H1 (cell line): Measurements from ENCODE around the gene PRPF18. TPM values are rescaled to one million over a fixed set of nuclear protein-coding genes. Genes with fewer than 3 reads are reported as not detected.

Experiments
- CTCF ChIA-PET: fragments of 300-600 bp; sonication (Branson Sonifier 250); formaldehyde crosslinking; loops from one replicate; lab custom pipeline; 2021; ENCODE audit not compliant: partially characterized antibody; lab: Charles Lee
- POLR2A ChIA-PET: fragments of 300-600 bp; sonication (Branson Sonifier 250); formaldehyde crosslinking; loops from one replicate; lab custom pipeline; 2021; ENCODE audit warnings: inconsistent platforms; ENCODE audit not compliant: partially characterized antibody; lab: Charles Lee
- DNase-seq, 2 experiments: peaks; one replicate each; pipeline versions ENCODE4 v3.0.0 to v3.0.0-alpha.2; 2010 to 2022; ENCODE audit warnings: low spot score in 2 of 2, low read depth in 1 of 2, mixed read lengths in 1 of 2
- FAIRE-seq: peaks from 2 replicates; lab custom pipeline; 2011; peaks lifted over from hg19 to GRCh38; lab: Jason Lieb, UNC
- H2AFZ ChIP-seq: 2 replicates; pipeline ENCODE4 v1.8.1; 2012; ENCODE audit warnings: low read length, inconsistent platforms
- H2AK5ac ChIP-seq: 2 replicates; pipeline ENCODE4 v1.6.1; 2013; ENCODE audit warnings: low read depth, low read length
- H2BK120ac ChIP-seq: replicated peaks from 2 replicates; pipeline ENCODE3; 2013; ENCODE audit warnings: low read depth, low read length, inconsistent platforms
- H2BK12ac ChIP-seq: 2 replicates; pipeline ENCODE4 v1.6.1; 2013; ENCODE audit warnings: low read depth, low read length
- H2BK15ac ChIP-seq: 2 replicates; pipeline ENCODE4 v1.6.1; 2013; ENCODE audit warnings: low read length
- H2BK20ac ChIP-seq: 2 replicates; pipeline ENCODE4 v1.6.1; 2013; ENCODE audit warnings: low read length
- H2BK5ac ChIP-seq: 2 replicates; pipeline ENCODE4 v1.6.1; 2013; ENCODE audit warnings: low read depth, low read length
- H3K14ac ChIP-seq: 2 replicates; pipeline ENCODE4 v1.6.1; 2013; ENCODE audit warnings: inconsistent platforms; ENCODE audit not compliant: insufficient read length
- H3K18ac ChIP-seq: 2 replicates; pipeline ENCODE4 v1.6.1; 2013; ENCODE audit warnings: low read length; ENCODE audit errors: extremely low read depth
- H3K23ac ChIP-seq: 2 replicates; pipeline ENCODE4 v1.6.1; 2013; ENCODE audit warnings: inconsistent platforms; ENCODE audit not compliant: insufficient read length
- H3K23me2 ChIP-seq: 2 replicates; pipeline ENCODE4 v1.6.1; 2013; ENCODE audit warnings: low read depth, low read length
- H3K27ac ChIP-seq: 2 replicates; pipeline ENCODE4 v1.6.1; 2011; ENCODE audit warnings: low read depth, low read length, inconsistent platforms
- H3K27me3 ChIP-seq, 4 experiments: replicated peaks in 1 of 4; 1 replicate in 1 of 4; 2 replicates in 3 of 4; pipeline versions ENCODE4 v1.6.1 to v1.8.1; 2011 to 2013; ENCODE audit warnings: low read length in 3 of 4, mild to moderate bottlenecking in 3 of 4, inconsistent platforms in 2 of 4, mixed read lengths in 2 of 4, moderate library complexity in 1 of 4; ENCODE audit not compliant: control insufficient read depth in 3 of 4, insufficient read depth in 3 of 4; ENCODE audit errors: extremely low read depth in 1 of 4
- H3K36me3 ChIP-seq, 4 experiments: 2 replicates each; pipeline versions ENCODE4 v1.6.1 to v1.8.1; 2011 to 2013; ENCODE audit warnings: mild to moderate bottlenecking in 4 of 4, low read length in 3 of 4, moderate library complexity in 2 of 4, control low read depth in 1 of 4, inconsistent platforms in 1 of 4; ENCODE audit not compliant: insufficient read depth in 4 of 4, control insufficient read depth in 2 of 4
- H3K4ac ChIP-seq: replicated peaks from 2 replicates; pipeline ENCODE3; 2013; ENCODE audit warnings: low read length, low read depth, mixed read lengths, inconsistent platforms; ENCODE audit not compliant: insufficient read length
- H3K4me1 ChIP-seq, 4 experiments: replicated peaks in 1 of 4; 1 replicate in 1 of 4; 2 replicates in 3 of 4; pipeline versions ENCODE4 v1.6.1 to v1.8.1; 2011 to 2013; ENCODE audit warnings: low read length in 3 of 4, inconsistent platforms in 2 of 4, mixed read lengths in 1 of 4; ENCODE audit not compliant: insufficient read depth in 4 of 4, control insufficient read depth in 3 of 4
- H3K4me2 ChIP-seq, 2 experiments: 2 replicates each; pipeline versions ENCODE4 v1.6.1 to v1.8.1; 2011 to 2013; ENCODE audit warnings: low read depth in 2 of 2, low read length in 2 of 2, control low read depth in 1 of 2, inconsistent platforms in 1 of 2, mild to moderate bottlenecking in 1 of 2; ENCODE audit not compliant: insufficient read depth in 1 of 2
- H3K4me3 ChIP-seq, 4 experiments: fragments of 200-600, 300-600 bp in 1 of 4; sonication (generic), shearing (Covaris generic), sonication (Bioruptor Twin) in 1 of 4; 2 replicates each; pipeline versions ENCODE4 v1.5.1 to v1.8.1; 2011 to 2016; ENCODE audit warnings: low read length in 4 of 4, low read depth in 3 of 4, control low read depth in 2 of 4, inconsistent platforms in 2 of 4, mild to moderate bottlenecking in 2 of 4, mixed read lengths in 1 of 4, moderate library complexity in 1 of 4; ENCODE audit not compliant: insufficient read depth in 2 of 4; ENCODE audit errors: extremely low read depth in 1 of 4
- H3K56ac ChIP-seq: replicated peaks from 2 replicates; pipeline ENCODE3; 2013; ENCODE audit warnings: low read depth, mild to moderate bottlenecking, mixed read lengths, low read length, inconsistent platforms; ENCODE audit not compliant: insufficient read length
- H3K79me1 ChIP-seq: 2 replicates; pipeline ENCODE4 v1.6.1; 2013; ENCODE audit warnings: low read depth, low read length, control low read depth
- H3K79me2 ChIP-seq, 2 experiments: 2 replicates each; pipeline versions ENCODE4 v1.6.1 to v1.8.1; 2012 to 2013; ENCODE audit warnings: low read length in 2 of 2, mild to moderate bottlenecking in 2 of 2, inconsistent platforms in 1 of 2; ENCODE audit not compliant: insufficient read depth in 2 of 2, control insufficient read depth in 1 of 2
- H3K9ac ChIP-seq, 4 experiments: replicated peaks in 1 of 4; 1 replicate in 1 of 4; 2 replicates in 3 of 4; pipeline versions ENCODE4 v1.6.1 to v1.8.1; 2011 to 2013; ENCODE audit warnings: low read depth in 3 of 4, low read length in 3 of 4, control low read depth in 2 of 4, mild to moderate bottlenecking in 2 of 4, moderate library complexity in 2 of 4, inconsistent platforms in 1 of 4; ENCODE audit errors: extremely low read depth in 1 of 4
- H3K9me3 ChIP-seq, 2 experiments: 2 replicates each; pipeline versions ENCODE4 v1.6.1 to v1.8.1; 2012 to 2013; ENCODE audit warnings: mild to moderate bottlenecking in 2 of 2, moderate library complexity in 2 of 2, control low read depth in 1 of 2, inconsistent platforms in 1 of 2, low read depth in 1 of 2, low read length in 1 of 2, mixed read lengths in 1 of 2; ENCODE audit not compliant: insufficient read depth in 2 of 2
- H4K20me1 ChIP-seq, 2 experiments: replicated peaks in 1 of 2; 2 replicates each; pipeline versions ENCODE3 to v1.8.1; 2011 to 2013; ENCODE audit warnings: inconsistent platforms in 2 of 2, low read length in 2 of 2, mild to moderate bottlenecking in 1 of 2; ENCODE audit not compliant: insufficient read depth in 2 of 2, control insufficient read depth in 1 of 2
- H4K5ac ChIP-seq: 2 replicates; pipeline ENCODE4 v1.6.1; 2013; ENCODE audit warnings: low read length, low read depth, mixed read lengths, inconsistent platforms; ENCODE audit not compliant: insufficient read length
- H4K8ac ChIP-seq: 2 replicates; pipeline ENCODE4 v1.8.0; 2013; ENCODE audit warnings: mild to moderate bottlenecking, moderate library complexity, low read length, inconsistent platforms; ENCODE audit not compliant: insufficient read depth; ENCODE audit errors: extremely low read depth
- H4K91ac ChIP-seq: replicated peaks from 2 replicates; pipeline ENCODE3; 2013; ENCODE audit warnings: low read length, mixed read lengths, inconsistent platforms; ENCODE audit not compliant: insufficient read length
- CTCF ChIP-seq, 3 experiments: IDR thresholded peaks; 1 replicate in 2 of 3; 2 replicates in 1 of 3; pipeline versions ENCODE4 v1.5.1 to v1.6.1; 2011; ENCODE audit warnings: low read length in 3 of 3, mild to moderate bottlenecking in 3 of 3, inconsistent platforms in 2 of 3, low read depth in 1 of 3, moderate library complexity in 1 of 3; ENCODE audit not compliant: insufficient read depth in 1 of 3; ENCODE audit errors: control extremely low read depth in 1 of 3
- RAD21 ChIP-seq, 2 experiments: IDR thresholded peaks in 1 of 2; conservative IDR thresholded peaks in 1 of 2; 2 replicates each; pipeline ENCODE4 v1.6.1; 2011; ENCODE audit warnings: low read depth in 2 of 2, low read length in 2 of 2, improper control_type of control experiment in 1 of 2, inconsistent platforms in 1 of 2, mild to moderate bottlenecking in 1 of 2, moderate library complexity in 1 of 2
- RNF2 ChIP-seq: fragments of 200-900, 300-1000 bp; sonication (generic); IDR thresholded peaks from 2 replicates; pipeline ENCODE4 v1.7.1; 2016; ENCODE audit warnings: borderline replicate concordance, low read depth, mild to moderate bottlenecking, antibody characterized with exemption, low read length; ENCODE audit not compliant: poor library complexity, severe bottlenecking; ENCODE audit errors: missing control alignments
- WGBS, 2 experiments: shearing (Covaris generic) in 1 of 2; methylation state at CpG; one replicate each; pipeline versions ENCODE4 v1.1.6 to v1.1.7; 2013 to 2015; ENCODE audit warnings: low lambda C conversion rate in 2 of 2, mixed read lengths in 2 of 2, inconsistent platforms in 1 of 2, low coverage in 1 of 2, missing lambda C conversion rate in 1 of 2; ENCODE audit not compliant: insufficient replicate concordance in 2 of 2, insufficient coverage in 1 of 2, insufficient read length in 1 of 2; ENCODE audit errors: extremely low coverage in 1 of 2, missing lambda C conversion rate in 1 of 2; 5-methylcytosine and 5-hydroxymethylcytosine counted together
- polyA plus RNA-seq, 7 experiments: library from polyadenylated mRNA; depleted of rRNA in 3 of 7; stranded (reverse) in 5 of 7; unstranded in 2 of 7; fragments of >200 nt in 5 of 7; fragments of 200-250 nt in 2 of 7; gene quantifications; 1 replicate in 5 of 7; 2 replicates in 1 of 7; 4 replicates in 1 of 7; pipeline versions ENCODE4 v1.2.1 to v1.2.3, GENCODE V29; 2011 to 2013; ENCODE audit warnings: missing spikeins in 2 of 7, mixed read lengths in 2 of 7
- total RNA-seq: library from RNA; stranded (reverse); fragmentation: NEBNext Ultra II Directional; extraction: Animal tissue kit (Norgen Biotek cat#: 25700); gene quantifications from 2 replicates; pipeline ENCODE4 v1.2.1, GENCODE V29; 2021

Gene PRPF18
- total and polyA plus RNA-seq, 2 of the 8 experiments (the other 6 are each of a cell fraction or from before 2014, with no cell fraction given) = 3.8 to 12.6 TPM

GRCh38 chr10:13649844-13650520 is 63.2 kb downstream of the PRPF18 start:
- no peaks in the 10 kb centered on the region for H3K9me3 ChIP-seq
- no peak overlapping the region for H3K9ac ChIP-seq
- H2AK5ac ChIP-seq = no peak overlapping the region
- no peak overlapping the region for H4K91ac ChIP-seq
- FAIRE-seq (peak; percentile 28), DNase-seq (no peak)
- H3K36me3 ChIP-seq = peaks cover 8 to 44% (median 21%) of the 10 kb centered on the region in 4 experiments; a peak in 7 of 8 replicates
- no peaks in the 10 kb centered on the region for H3K4me1 ChIP-seq
- no peaks in the 10 kb centered on the region for H3K23me2 ChIP-seq
- no peak overlapping the region for H3K23ac ChIP-seq
- H4K8ac ChIP-seq = no peak overlapping the region
- no peak overlapping the region for H3K56ac ChIP-seq
- no peak overlapping the region for H3K27ac ChIP-seq
- ChIA-PET CTCF (interaction anchor here (1.0 to 1.3 kb wide), 6 partner anchors 9 to 46 kb away, joined by 3 to 4 read pairs (median 4); no protein-coding TSS in a partner anchor), POLR2A (no interaction called here)
- no peak overlapping the region for H3K4me3 ChIP-seq
- no peaks in the 10 kb centered on the region for H4K20me1 ChIP-seq
- no peak overlapping the region for H3K4ac ChIP-seq
- H4K5ac ChIP-seq = no peak overlapping the region
- H3K27me3 ChIP-seq = no peaks in the 10 kb centered on the region; a peak in 1 of 7 replicates
- no peak overlapping the region for H2BK15ac ChIP-seq
- H2BK12ac ChIP-seq = no peak overlapping the region
- no peak overlapping the region for H2BK120ac ChIP-seq
- TF ChIP-seq CTCF (IDR thresholded peaks at IDR 0.05; ENCODE audit: control extremely low read depth in 1 of 3, insufficient read depth in 1 of 3, low read depth in 1 of 3, low read length in 3 of 3) (peak in 2 of 3 experiments; percentile 15 to 32; a peak in 2 of 4 replicates), RNF2 (no peak), RAD21 (IDR thresholded peaks at IDR 0.05 in 1 of 2, conservative IDR thresholded peaks at IDR 0.05 in 1 of 2; ENCODE audit: low read depth in 2 of 2, low read length in 2 of 2) (peak in 1 of 2 experiments; percentile 43; a peak in 1 of 4 replicates)
- H3K79me1 ChIP-seq = no peaks in the 10 kb centered on the region
- no peak overlapping the region for H3K4me2 ChIP-seq
- H3K79me2 ChIP-seq = no peaks in the 10 kb centered on the region
- H2BK5ac ChIP-seq = no peak overlapping the region
- H2BK20ac ChIP-seq = no peak overlapping the region
- WGBS, 2 experiments = 71% methylated on average over 5 of the region's 5 CpGs; no CpG with 5 or more reads in 1 of the 2 experiments
- H3K14ac ChIP-seq = no peak overlapping the region
- H3K18ac ChIP-seq = no peak overlapping the region
- no peak overlapping the region for H2AFZ ChIP-seq
